Measurements from ENCODE around the gene LOXHD1. TPM values are rescaled to one million over a fixed set of nuclear protein-coding genes. Genes with fewer than 3 reads are reported as not detected.

Gene LOXHD1
- total RNA-seq, 4 donors from 2014 or later: 0.41 TPM; not detected in 3

DNA sequence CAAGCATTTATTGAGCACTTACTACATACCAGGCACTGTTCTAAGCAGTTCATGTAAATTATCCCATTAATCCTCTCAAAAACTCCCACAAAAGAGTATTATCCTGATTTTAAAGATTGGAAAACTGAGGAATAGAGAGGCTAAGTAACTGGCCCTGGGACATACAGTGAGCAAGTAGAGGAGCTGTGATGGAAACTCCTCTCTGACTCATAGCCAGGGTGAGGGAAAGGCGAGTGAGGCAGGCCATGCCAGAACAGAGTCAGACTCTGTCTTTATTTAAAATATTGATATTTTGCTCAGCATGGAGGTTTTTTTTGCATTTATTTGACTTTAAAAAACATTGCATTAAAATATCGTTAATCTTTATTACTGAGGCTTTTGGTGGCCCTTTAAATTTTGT is 208.0 kb downstream of the LOXHD1 start:
- H3K4me1 ChIP-seq: no peaks in the 10 kb centered on the region
- H3K27me3 ChIP-seq: no peaks in the 10 kb centered on the region
- no peak for TF ChIP-seq POLR2A (IDR thresholded peaks at IDR 0.05)
- TF ChIP-seq, protein P1, sequence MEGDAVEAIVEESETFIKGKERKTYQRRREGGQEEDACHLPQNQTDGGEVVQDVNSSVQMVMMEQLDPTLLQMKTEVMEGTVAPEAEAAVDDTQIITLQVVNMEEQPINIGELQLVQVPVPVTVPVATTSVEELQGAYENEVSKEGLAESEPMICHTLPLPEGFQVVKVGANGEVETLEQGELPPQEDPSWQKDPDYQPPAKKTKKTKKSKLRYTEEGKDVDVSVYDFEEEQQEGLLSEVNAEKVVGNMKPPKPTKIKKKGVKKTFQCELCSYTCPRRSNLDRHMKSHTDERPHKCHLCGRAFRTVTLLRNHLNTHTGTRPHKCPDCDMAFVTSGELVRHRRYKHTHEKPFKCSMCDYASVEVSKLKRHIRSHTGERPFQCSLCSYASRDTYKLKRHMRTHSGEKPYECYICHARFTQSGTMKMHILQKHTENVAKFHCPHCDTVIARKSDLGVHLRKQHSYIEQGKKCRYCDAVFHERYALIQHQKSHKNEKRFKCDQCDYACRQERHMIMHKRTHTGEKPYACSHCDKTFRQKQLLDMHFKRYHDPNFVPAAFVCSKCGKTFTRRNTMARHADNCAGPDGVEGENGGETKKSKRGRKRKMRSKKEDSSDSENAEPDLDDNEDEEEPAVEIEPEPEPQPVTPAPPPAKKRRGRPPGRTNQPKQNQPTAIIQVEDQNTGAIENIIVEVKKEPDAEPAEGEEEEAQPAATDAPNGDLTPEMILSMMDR (IDR thresholded peaks at IDR 0.05 in 4 of 5, conservative IDR thresholded peaks at IDR 0.05 in 1 of 5): no peak
- H3K4me3 ChIP-seq: no peak overlapping the region
- no peak for ATAC-seq
- DNase-seq: no peak
- H3K27ac ChIP-seq: no peak overlapping the region
- intact Hi-C loops (cut with DNase I; ENCODE audit: low total_unique reads) (no loop called here), in situ Hi-C loops (cut with MboI; ENCODE audit: low sequenced_read_pairs in 4 of 4) (no loop called here)
- H3K36me3 ChIP-seq: no peaks in the 10 kb centered on the region
- H3K9me3 ChIP-seq: no peaks in the 10 kb centered on the region

DNA sequence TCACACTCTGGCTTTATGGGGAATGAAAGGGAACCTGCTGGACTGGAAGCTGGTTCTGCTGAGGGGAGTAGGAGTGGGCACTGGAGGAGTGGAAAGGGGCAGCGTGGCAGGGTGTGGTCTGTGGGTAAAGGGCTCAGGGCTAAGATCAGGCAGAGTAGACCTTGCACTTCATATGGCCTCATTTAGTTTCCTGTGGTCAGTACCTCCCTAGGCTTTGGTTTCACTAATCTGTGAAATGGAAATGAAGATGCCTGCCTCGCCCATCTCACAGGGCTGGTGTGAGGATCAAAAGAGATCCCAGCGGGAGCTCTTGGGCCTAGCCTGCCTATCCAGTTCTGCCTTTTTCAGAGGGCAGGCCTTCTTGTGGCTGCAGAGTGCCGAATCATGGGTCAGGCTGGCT is 208.7 kb downstream of the LOXHD1 start:
- Histone ChIP-seq H3K36me3 (no peaks in the 10 kb centered on the region), H3K4me3 (no peak overlapping the region), H3K9me3 (no peaks in the 10 kb centered on the region), H3K27ac (no peak overlapping the region), H3K4me1 (no peaks in the 10 kb centered on the region), H3K27me3 (no peaks in the 10 kb centered on the region)
- intact Hi-C loops (cut with DNase I; ENCODE audit: low total_unique reads) (no loop called here), in situ Hi-C loops (cut with MboI; ENCODE audit: low sequenced_read_pairs in 4 of 4) (no loop called here)
- DNase-seq (no peak), ATAC-seq (no peak)
- TF ChIP-seq POLR2A (IDR thresholded peaks at IDR 0.05): no peak
- TF ChIP-seq, protein P1 (IDR thresholded peaks at IDR 0.05 in 4 of 5, conservative IDR thresholded peaks at IDR 0.05 in 1 of 5): no peak

DNA sequence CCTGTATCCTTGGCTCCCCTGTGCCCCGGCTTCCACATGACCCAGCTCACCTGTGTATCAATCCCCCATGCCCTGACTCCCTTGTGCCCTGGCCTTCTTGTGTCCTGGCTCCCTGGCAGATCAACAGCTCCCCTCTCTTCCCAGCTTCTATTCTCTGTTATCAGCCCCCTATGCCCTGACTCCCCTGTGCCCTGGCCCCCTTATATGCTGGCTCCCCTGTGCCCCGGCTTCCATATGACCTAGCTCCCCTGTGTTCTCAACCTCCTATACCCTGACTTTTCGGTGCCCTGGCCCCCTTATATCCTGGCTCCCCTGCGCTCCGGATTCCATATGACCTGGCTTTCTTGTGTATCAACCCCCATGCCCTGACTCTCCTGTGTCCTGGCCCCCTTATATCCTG is 209.2 kb downstream of the LOXHD1 start:
- H3K4me1 ChIP-seq: no peaks in the 10 kb centered on the region
- H3K27me3 ChIP-seq: no peaks in the 10 kb centered on the region
- H3K27ac ChIP-seq: no peak overlapping the region
- in situ Hi-C loops (cut with MboI; ENCODE audit: low sequenced_read_pairs in 4 of 4) (no loop called here), intact Hi-C loops (cut with DNase I; ENCODE audit: low total_unique reads) (no loop called here)
- no peaks in the 10 kb centered on the region for H3K9me3 ChIP-seq
- DNase-seq (no peak), ATAC-seq (no peak)
- TF ChIP-seq, protein P1 (IDR thresholded peaks at IDR 0.05 in 4 of 5, conservative IDR thresholded peaks at IDR 0.05 in 1 of 5): no peak
- TF ChIP-seq POLR2A (IDR thresholded peaks at IDR 0.05): no peak
- H3K36me3 ChIP-seq: no peaks in the 10 kb centered on the region
- no peak overlapping the region for H3K4me3 ChIP-seq

DNA sequence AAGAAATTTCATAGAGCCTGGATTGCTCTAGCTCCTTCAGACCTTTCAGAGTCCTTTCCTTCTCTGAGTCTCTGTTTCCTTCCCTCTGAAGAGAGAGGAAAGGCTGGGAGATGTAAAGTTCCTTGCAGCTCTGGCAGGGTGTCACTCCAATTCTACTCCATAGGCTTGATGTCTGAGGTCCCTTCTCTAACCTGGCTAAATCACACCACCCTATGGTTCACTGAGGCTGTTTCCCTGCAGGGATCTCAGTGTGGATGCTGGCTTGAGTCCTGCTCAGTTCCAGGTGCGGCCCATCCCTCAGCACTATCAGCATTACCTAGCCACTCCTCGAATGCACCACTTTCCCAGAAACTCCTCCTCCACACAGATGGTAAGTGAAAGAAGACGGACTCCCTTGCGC is 209.7 kb downstream of the LOXHD1 start:
- no peak for ATAC-seq
- no peaks in the 10 kb centered on the region for H3K36me3 ChIP-seq

More for the DNA sequence above, 209.7 kb downstream of the LOXHD1 start:
- TF ChIP-seq, protein P1 (IDR thresholded peaks at IDR 0.05 in 4 of 5, conservative IDR thresholded peaks at IDR 0.05 in 1 of 5): no peak
- TF ChIP-seq POLR2A (IDR thresholded peaks at IDR 0.05): no peak
- in situ Hi-C loops (cut with MboI; ENCODE audit: low sequenced_read_pairs in 4 of 4) (no loop called here), intact Hi-C loops (cut with DNase I; ENCODE audit: low total_unique reads) (no loop called here)
- no peak overlapping the region for H3K27ac ChIP-seq
- H3K9me3 ChIP-seq: no peaks in the 10 kb centered on the region
- H3K4me1 ChIP-seq: no peaks in the 10 kb centered on the region
- H3K4me3 ChIP-seq: no peak overlapping the region
- DNase-seq: no peak
- H3K27me3 ChIP-seq: no peaks in the 10 kb centered on the region

Data from gastrocnemius medialis (tissue), 4 donors.